Erythroblast (primary cell): ENCODE data around the gene METTL22.

Experiments used
- GATA1 ChIP-seq: IDR thresholded peaks from 2 replicates; pipeline ENCODE4 v1.6.1; 2011; ENCODE audit warnings: low read depth, mild to moderate bottlenecking, control low read depth, low read length, moderate library complexity
- POLR2A ChIP-seq: IDR thresholded peaks from 2 replicates; pipeline ENCODE4 v1.6.1; 2011; ENCODE audit warnings: mild to moderate bottlenecking, low read length

DNA sequence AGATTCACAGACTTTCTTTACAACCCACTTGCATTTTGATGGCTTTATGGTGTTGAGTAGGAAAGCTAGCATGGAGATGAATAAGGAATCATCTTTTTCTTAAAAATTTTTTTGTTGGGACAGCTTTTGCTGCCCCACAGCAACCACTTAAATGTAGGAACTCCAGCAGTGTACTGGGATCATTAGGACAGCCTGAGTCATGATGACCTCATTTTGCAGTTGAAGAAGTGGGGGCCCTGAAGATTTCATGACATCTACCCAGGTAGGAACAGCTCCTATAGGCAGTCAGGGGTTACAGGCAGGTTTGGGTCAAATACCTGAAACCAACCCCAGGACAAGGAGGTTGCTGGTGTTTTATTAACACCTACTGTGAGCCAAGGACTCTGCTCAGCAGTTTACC, 2.1 kb downstream of the METTL22 start:
- TF ChIP-seq POLR2A (no peak), GATA1 (no peak)
